BJ (cell line): ENCODE measurements around the gene RAB29. TPM values are rescaled to one million over a fixed set of nuclear protein-coding genes. Genes with fewer than 3 reads are reported as not detected.

Source experiments
- CTCF ChIA-PET: fragments of 350-600 bp; formaldehyde crosslinking; extraction: SDS; loops from one replicate; lab custom pipeline; 2021; ENCODE audit warnings: antibody characterized with exemption, inconsistent platforms; lab: Yijun Ruan, JAX
- POLR2A ChIA-PET: fragments of 300-600 bp; sonication (Branson Sonifier 250); formaldehyde crosslinking; extraction: SDS; loops from one replicate; lab custom pipeline; 2021; ENCODE audit warnings: antibody characterized with exemption; lab: Charles Lee
- DNase-seq: peaks from one replicate; pipeline ENCODE4 v3.0.0-alpha.2; 2011; ENCODE audit warnings: low read depth
- H3K27me3 ChIP-seq: 2 replicates; pipeline ENCODE4 v1.6.0; 2011; ENCODE audit warnings: low read length; ENCODE audit not compliant: control insufficient read depth, insufficient read depth
- H3K36me3 ChIP-seq: 2 replicates; pipeline ENCODE4 v1.5.1; 2011; ENCODE audit warnings: low read length; ENCODE audit not compliant: control insufficient read depth, insufficient read depth
- H3K4me3 ChIP-seq: 2 replicates; pipeline ENCODE4 v1.5.1; 2011; ENCODE audit warnings: low read depth, mild to moderate bottlenecking, control low read depth, low read length
- CTCF ChIP-seq: IDR thresholded peaks from 2 replicates; pipeline ENCODE4 v1.5.1; 2011; ENCODE audit warnings: low read depth, mild to moderate bottlenecking, control low read depth, inconsistent platforms, low read length, moderate library complexity; ENCODE audit not compliant: insufficient read depth
- polyA plus RNA-seq: library from polyadenylated mRNA; depleted of rRNA; stranded (reverse); fragments of >200 nt; gene quantifications from 2 replicates; pipeline ENCODE4 v1.2.3, GENCODE V29; 2011

The RAB29 gene
- polyA plus RNA-seq, 1 experiment = 12.1 TPM

GRCh38 chr1:205744403-205744802, 30.9 kb downstream of the RAB29 start:
- CTCF ChIA-PET = no interaction called here
- 0 out of 2 replicates have a peak, but pooled peaks cover 2% of the 10 kb centered on the region for H3K36me3 ChIP-seq
- POLR2A ChIA-PET = no interaction called here
- H3K27me3 ChIP-seq = no peaks in the 10 kb centered on the region
- no peak overlapping the region for H3K4me3 ChIP-seq
- no peak for TF ChIP-seq CTCF
- no peak for DNase-seq

GRCh38 chr1:205743977-205744376, 31.3 kb downstream of the RAB29 start:
- no peak for TF ChIP-seq CTCF
- H3K4me3 ChIP-seq = no peak overlapping the region
- POLR2A ChIA-PET = no interaction called here
- no peak for DNase-seq
- H3K36me3 ChIP-seq = 0 out of 2 replicates have a peak, but pooled peaks cover 2% of the 10 kb centered on the region
- no peaks in the 10 kb centered on the region for H3K27me3 ChIP-seq
- CTCF ChIA-PET = no interaction called here

GRCh38 chr1:205741681-205742080, 33.6 kb downstream of the RAB29 start:
- no peaks in the 10 kb centered on the region for H3K27me3 ChIP-seq
- H3K36me3 ChIP-seq = 0 out of 2 replicates have a peak, but pooled peaks cover 2% of the 10 kb centered on the region
- TF ChIP-seq CTCF = no peak
- ChIA-PET CTCF (interaction anchor here (0.7 to 1.3 kb wide), 2 partner anchors 9 to 61 kb away, joined by 3 read pairs; partner anchors contain the start of gene SLC45A3), POLR2A (no interaction called here)
- DNase-seq = no peak
- no peak overlapping the region for H3K4me3 ChIP-seq

GRCh38 chr1:205739348-205740160, 35.7 kb downstream of the RAB29 start:
- DNase-seq = peak; percentile 26
- ChIA-PET POLR2A (no interaction called here), CTCF (interaction anchor here (0.9 to 1.9 kb wide), 6 partner anchors 8 to 141 kb away, joined by 3 to 5 read pairs (median 4); no protein-coding TSS in a partner anchor)
- Histone ChIP-seq H3K4me3 (no peak overlapping the region), H3K27me3 (no peaks in the 10 kb centered on the region), H3K36me3 (0 out of 2 replicates have a peak, but pooled peaks cover 2% of the 10 kb centered on the region)
- TF ChIP-seq CTCF = peak; percentile 43

GRCh38 chr1:205735218-205735617, 40.1 kb downstream of the RAB29 start:
- H3K36me3 ChIP-seq = 0 out of 2 replicates have a peak, but pooled peaks cover 1% of the 10 kb centered on the region
- DNase-seq = no peak
- H3K27me3 ChIP-seq = no peaks in the 10 kb centered on the region
- POLR2A ChIA-PET = no interaction called here
- TF ChIP-seq CTCF = no peak
- H3K4me3 ChIP-seq = no peak overlapping the region
- CTCF ChIA-PET = interaction anchor here (0.7 kb wide), 1 partner anchor 242 kb away, joined by 3 read pairs; no protein-coding TSS in a partner anchor
